IMR-90 (cell line): ENCODE results near the gene PPM1H. TPM values are rescaled to one million over a fixed set of nuclear protein-coding genes. Genes with fewer than 3 reads are reported as not detected.

Experiments used
- ATAC-seq: fragments of 200-7000 bp; cut with Tn5 transposase; 2 replicates; pipeline ENCODE4 v1.9.1; 2020; ENCODE audit warnings: low read depth, mild to moderate bottlenecking, moderate library complexity
- BruUV-seq: library from RNA; stranded (reverse); fragments of 400-500 nt; replicated peaks from 2 replicates; lab custom pipeline; 2021; lab: Mats Ljungman, UMichigan
- CTCF ChIA-PET: fragments of 300-600 bp; formaldehyde crosslinking; extraction: SDS; loops from one replicate; lab custom pipeline; 2021; ENCODE audit warnings: antibody characterized with exemption; lab: Yijun Ruan, JAX
- POLR2A ChIA-PET: fragments of 300-600 bp; sonication (Branson Sonifier 250); formaldehyde crosslinking; loops from one replicate; lab custom pipeline; 2022; ENCODE audit warnings: antibody characterized with exemption; ENCODE audit not compliant: unreplicated experiment; lab: Charles Lee
- DNase-seq: peaks from one replicate; pipeline ENCODE4 v3.0.0; 2013
- H2AFZ ChIP-seq: replicated peaks from 2 replicates; pipeline ENCODE3; 2013; ENCODE audit warnings: low read length, mild to moderate bottlenecking; ENCODE audit not compliant: poor library complexity
- H2AK5ac ChIP-seq: 2 replicates; pipeline ENCODE4 v1.6.1; 2013; ENCODE audit warnings: low read depth, low read length, inconsistent platforms
- H2AK9ac ChIP-seq: replicated peaks from 2 replicates; pipeline ENCODE3; 2013; ENCODE audit warnings: mild to moderate bottlenecking, low read depth, low read length, moderate library complexity; ENCODE audit not compliant: poor library complexity
- H2BK120ac ChIP-seq: 2 replicates; pipeline ENCODE4 v1.6.1; 2013; ENCODE audit warnings: low read depth, low read length, inconsistent platforms
- H2BK15ac ChIP-seq: 3 replicates; pipeline ENCODE4 v1.6.1; 2013; ENCODE audit warnings: low read depth, low read length, inconsistent platforms
- H2BK20ac ChIP-seq: 2 replicates; pipeline ENCODE4 v1.6.1; 2013; ENCODE audit warnings: low read depth, mild to moderate bottlenecking, inconsistent platforms, low read length, moderate library complexity
- H2BK5ac ChIP-seq: 2 replicates; pipeline ENCODE4 v1.6.1; 2013; ENCODE audit warnings: mild to moderate bottlenecking, low read depth, low read length, inconsistent platforms; ENCODE audit not compliant: poor library complexity, severe bottlenecking
- H3K14ac ChIP-seq: replicated peaks from 2 replicates; pipeline ENCODE4 v1.6.1; 2013; ENCODE audit warnings: low read depth, low read length, inconsistent platforms
- H3K18ac ChIP-seq: 2 replicates; pipeline ENCODE4 v1.6.1; 2013; ENCODE audit warnings: low read depth, low read length, control low read depth
- H3K23ac ChIP-seq: 2 replicates; pipeline ENCODE4 v1.6.1; 2013; ENCODE audit warnings: low read depth, low read length, inconsistent platforms
- H3K27ac ChIP-seq: 2 replicates; pipeline ENCODE4 v1.5.1; 2013; ENCODE audit warnings: mild to moderate bottlenecking, control low read depth, low read length; ENCODE audit not compliant: insufficient read depth
- H3K27me3 ChIP-seq: 2 replicates; pipeline ENCODE4 v1.6.1; 2013; ENCODE audit warnings: low read length; ENCODE audit not compliant: control insufficient read depth, insufficient read depth
- H3K36me3 ChIP-seq: 2 replicates; pipeline ENCODE4 v1.6.1; 2013; ENCODE audit warnings: low read length, mixed read lengths; ENCODE audit not compliant: control insufficient read depth, insufficient read depth
- H3K4ac ChIP-seq: 2 replicates; pipeline ENCODE4 v1.6.1; 2013; ENCODE audit warnings: low read depth, low read length, inconsistent platforms
- H3K4me1 ChIP-seq: 2 replicates; pipeline ENCODE4 v1.6.1; 2013; ENCODE audit warnings: low read length, mixed read lengths; ENCODE audit not compliant: control insufficient read depth, insufficient read depth
- H3K4me2 ChIP-seq: 2 replicates; pipeline ENCODE4 v1.6.1; 2013; ENCODE audit warnings: low read depth, mild to moderate bottlenecking, control low read depth, low read length, moderate library complexity
- H3K4me3 ChIP-seq: 2 replicates; pipeline ENCODE4 v1.5.1; 2013; ENCODE audit warnings: low read depth, mild to moderate bottlenecking, control low read depth, low read length, moderate library complexity; ENCODE audit not compliant: insufficient read depth
- H3K56ac ChIP-seq: 2 replicates; pipeline ENCODE4 v1.6.1; 2013; ENCODE audit warnings: low read length, inconsistent platforms; ENCODE audit not compliant: insufficient read depth; ENCODE audit errors: extremely low read depth
- H3K79me1 ChIP-seq, 2 experiments: 2 replicates each; pipeline ENCODE4 v1.6.1; 2013; ENCODE audit warnings: low read length in 2 of 2, inconsistent platforms in 1 of 2, low read depth in 1 of 2
- H3K9ac ChIP-seq: 2 replicates; pipeline ENCODE4 v1.6.1; 2013; ENCODE audit warnings: low read depth, low read length, control low read depth
- H3K9me1 ChIP-seq: 2 replicates; pipeline ENCODE4 v1.6.1; 2013; ENCODE audit warnings: low read length, inconsistent platforms; ENCODE audit not compliant: insufficient read depth
- H3K9me3 ChIP-seq: 2 replicates; pipeline ENCODE4 v1.6.1; 2013; ENCODE audit warnings: low read length; ENCODE audit not compliant: control insufficient read depth, insufficient read depth
- H4K20me1 ChIP-seq: 2 replicates; pipeline ENCODE4 v1.6.1; 2013; ENCODE audit warnings: low read length, inconsistent platforms; ENCODE audit not compliant: insufficient read depth
- H4K5ac ChIP-seq: 2 replicates; pipeline ENCODE4 v1.6.1; 2013; ENCODE audit warnings: mild to moderate bottlenecking, low read depth, low read length, control low read depth
- H4K8ac ChIP-seq, 2 experiments: 2 replicates each; pipeline ENCODE4 v1.6.1; 2013; ENCODE audit warnings: low read depth in 2 of 2, low read length in 2 of 2, control low read depth in 1 of 2, inconsistent platforms in 1 of 2
- H4K91ac ChIP-seq: 2 replicates; pipeline ENCODE4 v1.6.1; 2013; ENCODE audit warnings: low read depth, low read length, inconsistent platforms; ENCODE audit not compliant: insufficient read depth
- BHLHE40 ChIP-seq: fragments of 150-350 bp; IDR thresholded peaks from 2 replicates; pipeline ENCODE4 v1.6.1; 2016; ENCODE audit warnings: mild to moderate bottlenecking, low read depth, low read length
- CEBPB ChIP-seq: IDR thresholded peaks from 2 replicates; pipeline ENCODE4 v1.6.1; 2012; ENCODE audit warnings: low read depth, low read length, improper control_type of control experiment
- CHD1 ChIP-seq: IDR thresholded peaks from 2 replicates; pipeline ENCODE4 v1.6.1; 2012; ENCODE audit warnings: low read depth, low read length, improper control_type of control experiment
- FOS ChIP-seq: fragments of 150-350 bp; IDR thresholded peaks from 2 replicates; pipeline ENCODE4 v1.6.1; 2016; ENCODE audit warnings: low read depth, low read length
- MAFK ChIP-seq: IDR thresholded peaks from 2 replicates; pipeline ENCODE4 v1.6.1; 2012; ENCODE audit warnings: low read depth, low read length, improper control_type of control experiment
- MAZ ChIP-seq: IDR thresholded peaks from 2 replicates; pipeline ENCODE4 v1.6.1; 2012; ENCODE audit warnings: low read depth, mild to moderate bottlenecking, low read length, improper control_type of control experiment, moderate library complexity, borderline replicate concordance
- MXI1 ChIP-seq: IDR thresholded peaks from 2 replicates; pipeline ENCODE4 v1.6.1; 2012; ENCODE audit warnings: low read depth, mild to moderate bottlenecking, low read length, moderate library complexity, borderline replicate concordance
- NFE2L2 ChIP-seq: fragments of 150-350 bp; IDR thresholded peaks from 2 replicates; pipeline ENCODE4 v1.6.1; 2016; ENCODE audit warnings: low read depth, mild to moderate bottlenecking, low read length
- POLR2A ChIP-seq: IDR thresholded peaks from 2 replicates; pipeline ENCODE4 v1.6.1; 2012; ENCODE audit warnings: mild to moderate bottlenecking, low read depth, low read length
- RAD21 ChIP-seq: IDR thresholded peaks from 2 replicates; pipeline ENCODE4 v1.6.1; 2012; ENCODE audit warnings: low read length, improper control_type of control experiment
- RCOR1 ChIP-seq: IDR thresholded peaks from 2 replicates; pipeline ENCODE4 v1.6.1; 2012; ENCODE audit warnings: mild to moderate bottlenecking, low read length, improper control_type of control experiment; ENCODE audit not compliant: insufficient replicate concordance
- RFX5 ChIP-seq: IDR thresholded peaks from 2 replicates; pipeline ENCODE4 v1.8.0; 2012; ENCODE audit warnings: low read depth, mild to moderate bottlenecking, low read length, moderate library complexity
- SMC3 ChIP-seq: fragments of 150-350 bp; IDR thresholded peaks from 2 replicates; pipeline ENCODE4 v1.6.1; 2016; ENCODE audit warnings: low read depth, mild to moderate bottlenecking, antibody characterized with exemption, low read length, moderate library complexity
- WGBS, 2 experiments: methylation state at CpG; one replicate each; pipeline versions ENCODE4 v1.1.5 to v1.1.7; 2013; ENCODE audit warnings: missing lambda C conversion rate in 2 of 2; ENCODE audit not compliant: insufficient read length in 1 of 2; ENCODE audit errors: extremely low coverage in 2 of 2; 5-methylcytosine and 5-hydroxymethylcytosine counted together
- dilution Hi-C: fragments of 300-500 bp; cut with HindIII; formaldehyde crosslinking; loops from one replicate; pipeline ENCODE4 v1.14.3; 2018; ENCODE audit warnings: low sequenced_read_pairs; ENCODE audit not compliant: unreplicated experiment
- in situ Hi-C: fragments of 300-500 bp; cut with MboI; formaldehyde crosslinking; loops from 3 replicates; pipeline ENCODE4 v1.14.3; 2019; ENCODE audit warnings: low sequenced_read_pairs, inconsistent platforms, mixed read lengths
- intact Hi-C: fragments of 100-400 bp; cut with micrococcal nuclease; formaldehyde crosslinking; loops from 2 replicates; pipeline ENCODE4 v1.10.0; 2022
- polyA plus RNA-seq, 3 experiments: library from polyadenylated mRNA; depleted of rRNA; stranded (reverse); fragments of >200 nt; gene quantifications; 2 replicates each; pipeline ENCODE4 v1.2.3, GENCODE V29; 2012; ENCODE audit warnings: low replicate concordance in 1 of 3
- total RNA-seq: library from RNA; depleted of rRNA; stranded (reverse); fragments of >200 nt; gene quantifications from 2 replicates; pipeline ENCODE4 v1.2.3, GENCODE V29; 2012
- TF ChIP-seq, protein P1 (sequence below): conservative IDR thresholded peaks from 2 replicates; pipeline ENCODE4 v1.5.1; 2012; ENCODE audit warnings: mild to moderate bottlenecking, low read depth, low read length, improper control_type of control experiment
- TF ChIP-seq, protein P2 (sequence below): fragments of 150-350 bp; IDR thresholded peaks from 2 replicates; pipeline ENCODE4 v1.6.1; 2017; ENCODE audit warnings: mild to moderate bottlenecking, antibody characterized with exemption, low read length, low read depth
- TF ChIP-seq, protein P3 (sequence below): fragments of 150-350 bp; IDR thresholded peaks from 2 replicates; pipeline ENCODE4 v1.6.1; 2016; ENCODE audit warnings: low read depth, mild to moderate bottlenecking, low read length, moderate library complexity, borderline replicate concordance

The PPM1H gene
- total and polyA plus RNA-seq, 2 of the 4 experiments (the other 2 are of a cell fraction), result 0.14 to 0.18 TPM

DNA sequence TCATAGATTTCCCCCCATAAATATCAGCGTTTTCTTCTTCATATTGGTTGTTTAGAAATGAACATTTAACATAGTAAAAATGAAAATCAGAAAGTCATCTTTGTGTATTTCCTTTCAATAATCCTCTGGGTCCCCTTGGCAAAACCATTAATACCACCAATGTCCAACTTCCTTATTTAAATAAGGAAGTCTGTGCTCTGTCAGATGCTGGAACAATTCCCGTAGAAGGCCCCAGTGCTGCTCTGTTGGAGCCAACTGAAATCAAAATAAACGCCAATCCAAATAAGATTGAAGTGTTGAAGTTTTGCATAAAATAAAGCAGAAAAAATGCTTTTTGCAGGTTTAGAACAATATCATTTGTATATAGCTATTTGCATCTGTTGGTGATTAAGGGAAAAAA lies 93.1 kb downstream of the PPM1H start:
- no CpG with 5 or more reads among the region's 3 CpGs for WGBS, 2 experiments
- peaks cover 10% of the 10 kb centered on the region for H3K27me3 ChIP-seq
- no peak overlapping the region for H2BK5ac ChIP-seq
- H2AK9ac ChIP-seq, result no peak overlapping the region
- H3K14ac ChIP-seq, result no peak overlapping the region
- ATAC-seq (no peak), DNase-seq (no peak)
- POLR2A ChIA-PET, result no interaction called here
- H3K36me3 ChIP-seq, result no peaks in the 10 kb centered on the region
- BruUV-seq, result no TSS peak
- no peak overlapping the region for H3K18ac ChIP-seq
- H2BK15ac ChIP-seq, result no peak overlapping the region
- dilution Hi-C loops (no loop called here), in situ Hi-C loops (no loop called here), intact Hi-C loops (no loop called here)
- no peaks in the 10 kb centered on the region for H3K9me3 ChIP-seq
- H2BK120ac ChIP-seq, result no peak overlapping the region
- no peak overlapping the region for H2AFZ ChIP-seq
- no peaks in the 10 kb centered on the region for H3K79me1 ChIP-seq
- H3K27ac ChIP-seq, result no peak overlapping the region
- H3K23ac ChIP-seq, result no peak overlapping the region
- no peaks in the 10 kb centered on the region for H4K20me1 ChIP-seq
- no peak overlapping the region for H4K91ac ChIP-seq
- no peak overlapping the region for H4K5ac ChIP-seq
- no peak overlapping the region for H3K56ac ChIP-seq
- H4K8ac ChIP-seq, result no peak overlapping the region
- no peaks in the 10 kb centered on the region for H3K4me1 ChIP-seq
- H3K9me1 ChIP-seq, result 0 out of 2 replicates have a peak, but pooled peaks cover 4% of the 10 kb centered on the region
- H3K4me2 ChIP-seq, result no peak overlapping the region
- H3K4me3 ChIP-seq, result no peak overlapping the region
- no peak for TF ChIP-seq CEBPB
- no peak for TF ChIP-seq RFX5
- no peak for TF ChIP-seq NFE2L2
- no peak for TF ChIP-seq FOS
- TF ChIP-seq SMC3, result no peak
- TF ChIP-seq, protein P1, sequence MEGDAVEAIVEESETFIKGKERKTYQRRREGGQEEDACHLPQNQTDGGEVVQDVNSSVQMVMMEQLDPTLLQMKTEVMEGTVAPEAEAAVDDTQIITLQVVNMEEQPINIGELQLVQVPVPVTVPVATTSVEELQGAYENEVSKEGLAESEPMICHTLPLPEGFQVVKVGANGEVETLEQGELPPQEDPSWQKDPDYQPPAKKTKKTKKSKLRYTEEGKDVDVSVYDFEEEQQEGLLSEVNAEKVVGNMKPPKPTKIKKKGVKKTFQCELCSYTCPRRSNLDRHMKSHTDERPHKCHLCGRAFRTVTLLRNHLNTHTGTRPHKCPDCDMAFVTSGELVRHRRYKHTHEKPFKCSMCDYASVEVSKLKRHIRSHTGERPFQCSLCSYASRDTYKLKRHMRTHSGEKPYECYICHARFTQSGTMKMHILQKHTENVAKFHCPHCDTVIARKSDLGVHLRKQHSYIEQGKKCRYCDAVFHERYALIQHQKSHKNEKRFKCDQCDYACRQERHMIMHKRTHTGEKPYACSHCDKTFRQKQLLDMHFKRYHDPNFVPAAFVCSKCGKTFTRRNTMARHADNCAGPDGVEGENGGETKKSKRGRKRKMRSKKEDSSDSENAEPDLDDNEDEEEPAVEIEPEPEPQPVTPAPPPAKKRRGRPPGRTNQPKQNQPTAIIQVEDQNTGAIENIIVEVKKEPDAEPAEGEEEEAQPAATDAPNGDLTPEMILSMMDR, result no peak
- TF ChIP-seq, protein P2, sequence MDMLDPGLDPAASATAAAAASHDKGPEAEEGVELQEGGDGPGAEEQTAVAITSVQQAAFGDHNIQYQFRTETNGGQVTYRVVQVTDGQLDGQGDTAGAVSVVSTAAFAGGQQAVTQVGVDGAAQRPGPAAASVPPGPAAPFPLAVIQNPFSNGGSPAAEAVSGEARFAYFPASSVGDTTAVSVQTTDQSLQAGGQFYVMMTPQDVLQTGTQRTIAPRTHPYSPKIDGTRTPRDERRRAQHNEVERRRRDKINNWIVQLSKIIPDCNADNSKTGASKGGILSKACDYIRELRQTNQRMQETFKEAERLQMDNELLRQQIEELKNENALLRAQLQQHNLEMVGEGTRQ, result no peak
- TF ChIP-seq MXI1, result no peak
- TF ChIP-seq CHD1, result no peak
- TF ChIP-seq MAZ, result no peak
- TF ChIP-seq RAD21, result no peak
- TF ChIP-seq POLR2A, result no peak
- TF ChIP-seq, protein P3, sequence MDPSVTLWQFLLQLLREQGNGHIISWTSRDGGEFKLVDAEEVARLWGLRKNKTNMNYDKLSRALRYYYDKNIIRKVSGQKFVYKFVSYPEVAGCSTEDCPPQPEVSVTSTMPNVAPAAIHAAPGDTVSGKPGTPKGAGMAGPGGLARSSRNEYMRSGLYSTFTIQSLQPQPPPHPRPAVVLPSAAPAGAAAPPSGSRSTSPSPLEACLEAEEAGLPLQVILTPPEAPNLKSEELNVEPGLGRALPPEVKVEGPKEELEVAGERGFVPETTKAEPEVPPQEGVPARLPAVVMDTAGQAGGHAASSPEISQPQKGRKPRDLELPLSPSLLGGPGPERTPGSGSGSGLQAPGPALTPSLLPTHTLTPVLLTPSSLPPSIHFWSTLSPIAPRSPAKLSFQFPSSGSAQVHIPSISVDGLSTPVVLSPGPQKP, result no peak
- no peak for TF ChIP-seq BHLHE40
- TF ChIP-seq RCOR1, result no peak
- no peak for TF ChIP-seq MAFK
- CTCF ChIA-PET, result no interaction called here
- H2BK20ac ChIP-seq, result no peak overlapping the region
- no peak overlapping the region for H2AK5ac ChIP-seq
- no peak overlapping the region for H3K9ac ChIP-seq
- H3K4ac ChIP-seq, result no peak overlapping the region
